Right lobe of liver (tissue), 4 donors: ENCODE data around the gene IL21R.
A peak's percentile ranks its signal among the peaks of the same experiment; 100 is the strongest.

Experiments
- CTCF ChIP-seq, 4 donors: fragments of 200-600 bp in 3 of 4; fragments of 450-650 bp in 1 of 4; IDR thresholded peaks; one replicate each; pipeline versions ENCODE4 v1.5.1 to v1.8.0; 2016 to 2022; ENCODE audit warnings: antibody characterized with exemption in 4 of 4, mild to moderate bottlenecking in 2 of 4
- POLR2A ChIP-seq: fragments of 450-650 bp; IDR thresholded peaks from one replicate; pipeline ENCODE4 v1.6.1; 2017; ENCODE audit warnings: antibody characterized with exemption, mild to moderate bottlenecking
- donor health status: DM: no; HTN: no; CAD: no.
- donor health status: DM: no; HTN: no; CAD: no.
- donor health status: DM: no; HTN: yes; CAD: no.

GRCh38 chr16:27374804-27375425, 27.1 kb upstream of the IL21R start:
- TF ChIP-seq CTCF (IDR thresholded peaks at IDR 0.05) (peak; percentile 28 to 37 (median 33)), POLR2A (no peak)
